Measurements from ENCODE around the gene EEIG1. TPM values are rescaled to one million over a fixed set of nuclear protein-coding genes. Genes with fewer than 3 reads are reported as not detected.

The EEIG1 gene
- total RNA-seq, 1 donor from 2014 or later: 26.4 TPM

- Mint-ChIP-seq H3K27ac (ENCODE audit: unreplicated experiment) (no peak overlapping the region), H3K27me3 (ENCODE audit: low read depth, unreplicated experiment) (no peaks in the 10 kb centered on the region), H3K4me1 (ENCODE audit: low read depth, unreplicated experiment) (peaks cover 2% of the 10 kb centered on the region), H3K4me3 (ENCODE audit: unreplicated experiment) (no peak overlapping the region), H3K36me3 (ENCODE audit: low read depth, unreplicated experiment) (peaks cover 7% of the 10 kb centered on the region), H3K9me3 (ENCODE audit: unreplicated experiment) (no peaks in the 10 kb centered on the region)
- Histone ChIP-seq H3K27me3 (ENCODE audit: insufficient read depth, low read length) (no peaks in the 10 kb centered on the region), H3K79me2 (ENCODE audit: insufficient read depth, low read length) (peaks cover 13% of the 10 kb centered on the region), H3K27ac (ENCODE audit: low read depth, low read length) (no peak overlapping the region), H3K9me3 (ENCODE audit: insufficient read depth, low read depth, low read length) (no peaks in the 10 kb centered on the region), H3K9ac (ENCODE audit: low read length) (no peak overlapping the region), H3K4me3 (ENCODE audit: insufficient read depth, low read depth, low read length) (no peak overlapping the region), H3K36me3 (ENCODE audit: insufficient read depth, low read length) (no peaks in the 10 kb centered on the region), H4K20me1 (ENCODE audit: insufficient read depth, low read length) (peaks cover 16% of the 10 kb centered on the region), H2AFZ (ENCODE audit: low read depth, low read length) (no peak overlapping the region), H3K4me2 (ENCODE audit: low read length) (no peak overlapping the region), H3K4me1 (ENCODE audit: insufficient read depth, low read length) (peaks cover 9% of the 10 kb centered on the region)
- TF ChIP-seq CTCF (IDR thresholded peaks at IDR 0.05; ENCODE audit: insufficient read depth, low read depth, low read length) (no peak), EZH2 (IDR thresholded peaks at IDR 0.05; ENCODE audit: insufficient read depth, low read length) (no peak)
- no peak for FAIRE-seq
- DNase-seq (ENCODE audit: low read depth): no peak
Measured at GRCh38 chr9:127941062-127941960, 39.5 kb downstream of the EEIG1 start.

GRCh38 chr9:127940593-127940992 is 40.2 kb downstream of the EEIG1 start:
- H3K27me3 ChIP-seq (ENCODE audit: insufficient read depth, low read length): no peaks in the 10 kb centered on the region

More at GRCh38 chr9:127940593-127940992, 40.2 kb downstream of the EEIG1 start:
- H3K4me1 ChIP-seq (ENCODE audit: insufficient read depth, low read length): peaks cover 16% of the 10 kb centered on the region
- H3K4me3 Mint-ChIP-seq (ENCODE audit: unreplicated experiment): no peak overlapping the region
- H3K27ac Mint-ChIP-seq (ENCODE audit: unreplicated experiment): no peak overlapping the region
- no peak for DNase-seq (ENCODE audit: low read depth)
- H3K36me3 Mint-ChIP-seq (ENCODE audit: low read depth, unreplicated experiment): peaks cover 10% of the 10 kb centered on the region
- H3K36me3 ChIP-seq (ENCODE audit: insufficient read depth, low read length): no peaks in the 10 kb centered on the region
- TF ChIP-seq EZH2 (IDR thresholded peaks at IDR 0.05; ENCODE audit: insufficient read depth, low read length) (no peak), CTCF (IDR thresholded peaks at IDR 0.05; ENCODE audit: insufficient read depth, low read depth, low read length) (no peak)
- no peak overlapping the region for H3K9ac ChIP-seq (ENCODE audit: low read length)
- H3K27ac ChIP-seq (ENCODE audit: low read depth, low read length): no peak overlapping the region
- no peaks in the 10 kb centered on the region for H3K27me3 Mint-ChIP-seq (ENCODE audit: low read depth, unreplicated experiment)
- H2AFZ ChIP-seq (ENCODE audit: low read depth, low read length): no peak overlapping the region
- FAIRE-seq: no peak
- peaks cover 23% of the 10 kb centered on the region for H4K20me1 ChIP-seq (ENCODE audit: insufficient read depth, low read length)
- peaks cover 9% of the 10 kb centered on the region for H3K4me1 Mint-ChIP-seq (ENCODE audit: low read depth, unreplicated experiment)
- no peak overlapping the region for H3K4me2 ChIP-seq (ENCODE audit: low read length)
- H3K9me3 Mint-ChIP-seq (ENCODE audit: unreplicated experiment): no peaks in the 10 kb centered on the region
- no peaks in the 10 kb centered on the region for H3K9me3 ChIP-seq (ENCODE audit: insufficient read depth, low read depth, low read length)
- no peak overlapping the region for H3K4me3 ChIP-seq (ENCODE audit: insufficient read depth, low read depth, low read length)
- peaks cover 20% of the 10 kb centered on the region for H3K79me2 ChIP-seq (ENCODE audit: insufficient read depth, low read length)

Data from astrocyte (in vitro differentiated cells and primary cell).